ENCODE results near the gene USH2A. TPM values are rescaled to one million over a fixed set of nuclear protein-coding genes. Genes with fewer than 3 reads are reported as not detected.
"Not testable (repeated sequence)": the region's sequence is repeated elsewhere in the genome, so short reads cannot be mapped to it uniquely, and the experiment has no call there.

The USH2A gene
- total RNA-seq, 1 experiment from 2014 or later: 0.80 TPM

- H3K36me3 ChIP-seq (replicated peaks; ENCODE audit: control insufficient read depth, insufficient read depth, low read length): no peaks in the 10 kb centered on the region
- DNase-seq: no peak
- no peaks in the 10 kb centered on the region for H3K27me3 ChIP-seq (ENCODE audit: control insufficient read depth, insufficient read depth, low read length)
- H3K4me3 ChIP-seq (ENCODE audit: insufficient read depth, low read depth, low read length): no peak overlapping the region
Measured at GRCh38 chr1:216028631-216029030, 394.6 kb downstream of the USH2A start.

- DNase-seq: no peak
- Histone ChIP-seq H3K4me3 (ENCODE audit: insufficient read depth, low read depth, low read length) (no peak overlapping the region), H3K36me3 (replicated peaks; ENCODE audit: control insufficient read depth, insufficient read depth, low read length) (no peaks in the 10 kb centered on the region), H3K27me3 (ENCODE audit: control insufficient read depth, insufficient read depth, low read length) (no peaks in the 10 kb centered on the region)
Measured at GRCh38 chr1:216024546-216024945, 398.7 kb downstream of the USH2A start.

- no peaks in the 10 kb centered on the region for H3K27me3 ChIP-seq (ENCODE audit: control insufficient read depth, insufficient read depth, low read length)
- DNase-seq: no peak
- H3K36me3 ChIP-seq (replicated peaks; ENCODE audit: control insufficient read depth, insufficient read depth, low read length): no peaks in the 10 kb centered on the region
- no peak overlapping the region for H3K4me3 ChIP-seq (ENCODE audit: insufficient read depth, low read depth, low read length)
Measured at GRCh38 chr1:216020743-216021345, 402.4 kb downstream of the USH2A start.

GRCh38 chr1:216015116-216015515 is 408.1 kb downstream of the USH2A start:
- H3K4me3 ChIP-seq (ENCODE audit: insufficient read depth, low read depth, low read length): no peak overlapping the region
- no peaks in the 10 kb centered on the region for H3K36me3 ChIP-seq (replicated peaks; ENCODE audit: control insufficient read depth, insufficient read depth, low read length)
- DNase-seq: no peak
- no peaks in the 10 kb centered on the region for H3K27me3 ChIP-seq (ENCODE audit: control insufficient read depth, insufficient read depth, low read length)

GRCh38 chr1:216014086-216014485 is 409.2 kb downstream of the USH2A start:
- Histone ChIP-seq H3K4me3 (ENCODE audit: insufficient read depth, low read depth, low read length) (no peak overlapping the region), H3K36me3 (replicated peaks; ENCODE audit: control insufficient read depth, insufficient read depth, low read length) (no peaks in the 10 kb centered on the region), H3K27me3 (ENCODE audit: control insufficient read depth, insufficient read depth, low read length) (no peaks in the 10 kb centered on the region)
- DNase-seq: no peak

- DNase-seq; H3K27me3 ChIP-seq (ENCODE audit: control insufficient read depth, insufficient read depth, low read length); H3K36me3 ChIP-seq (replicated peaks; ENCODE audit: control insufficient read depth, insufficient read depth, low read length): not testable (repeated sequence)
- H3K4me3 ChIP-seq (ENCODE audit: insufficient read depth, low read depth, low read length): peak overlapping the region; percentile 5; the same call in 1 of the 2 replicates
Measured at GRCh38 chr1:216009456-216009855, 413.8 kb downstream of the USH2A start.

GRCh38 chr1:216005916-216006315 is 417.3 kb downstream of the USH2A start:
- no peaks in the 10 kb centered on the region for H3K27me3 ChIP-seq (ENCODE audit: control insufficient read depth, insufficient read depth, low read length)
- no peaks in the 10 kb centered on the region for H3K36me3 ChIP-seq (replicated peaks; ENCODE audit: control insufficient read depth, insufficient read depth, low read length)
- no peak overlapping the region for H3K4me3 ChIP-seq (ENCODE audit: insufficient read depth, low read depth, low read length)
- DNase-seq: no peak

- Histone ChIP-seq H3K4me3 (ENCODE audit: insufficient read depth, low read depth, low read length) (no peak overlapping the region), H3K36me3 (replicated peaks; ENCODE audit: control insufficient read depth, insufficient read depth, low read length) (no peaks in the 10 kb centered on the region), H3K27me3 (ENCODE audit: control insufficient read depth, insufficient read depth, low read length) (no peaks in the 10 kb centered on the region)
- DNase-seq: no peak
Measured at GRCh38 chr1:215992620-215993019, 430.6 kb downstream of the USH2A start.

- no peak for DNase-seq
- Histone ChIP-seq H3K4me3 (ENCODE audit: insufficient read depth, low read depth, low read length) (no peak overlapping the region), H3K27me3 (ENCODE audit: control insufficient read depth, insufficient read depth, low read length) (no peaks in the 10 kb centered on the region)
Measured at GRCh38 chr1:215987092-215987875, 436.0 kb downstream of the USH2A start.

GRCh38 chr1:215986401-215986800 is 436.8 kb downstream of the USH2A start:
- Histone ChIP-seq H3K4me3 (ENCODE audit: insufficient read depth, low read depth, low read length) (no peak overlapping the region), H3K36me3 (replicated peaks; ENCODE audit: control insufficient read depth, insufficient read depth, low read length) (no peaks in the 10 kb centered on the region), H3K27me3 (ENCODE audit: control insufficient read depth, insufficient read depth, low read length) (no peaks in the 10 kb centered on the region)
- no peak for DNase-seq

More at GRCh38 chr1:215987092-215987875, 436.0 kb downstream of the USH2A start:
- no peaks in the 10 kb centered on the region for H3K36me3 ChIP-seq (replicated peaks; ENCODE audit: control insufficient read depth, insufficient read depth, low read length)

- H3K27me3 ChIP-seq (ENCODE audit: control insufficient read depth, insufficient read depth, low read length): no peaks in the 10 kb centered on the region
- DNase-seq: no peak
- no peaks in the 10 kb centered on the region for H3K36me3 ChIP-seq (replicated peaks; ENCODE audit: control insufficient read depth, insufficient read depth, low read length)
- H3K4me3 ChIP-seq (ENCODE audit: insufficient read depth, low read depth, low read length): no peak overlapping the region
Measured at GRCh38 chr1:215983680-215984079, 439.6 kb downstream of the USH2A start.

- no peak for DNase-seq
- H3K36me3 ChIP-seq (replicated peaks; ENCODE audit: control insufficient read depth, insufficient read depth, low read length): no peaks in the 10 kb centered on the region
- no peak overlapping the region for H3K4me3 ChIP-seq (ENCODE audit: insufficient read depth, low read depth, low read length)
- no peaks in the 10 kb centered on the region for H3K27me3 ChIP-seq (ENCODE audit: control insufficient read depth, insufficient read depth, low read length)
Measured at GRCh38 chr1:215971793-215972441, 451.3 kb downstream of the USH2A start.

- Histone ChIP-seq H3K27me3 (ENCODE audit: control insufficient read depth, insufficient read depth, low read length) (no peaks in the 10 kb centered on the region), H3K36me3 (replicated peaks; ENCODE audit: control insufficient read depth, insufficient read depth, low read length) (no peaks in the 10 kb centered on the region), H3K4me3 (ENCODE audit: insufficient read depth, low read depth, low read length) (no peak overlapping the region)
- DNase-seq: no peak
Measured at GRCh38 chr1:215970406-215970805, 452.8 kb downstream of the USH2A start.

- Histone ChIP-seq H3K36me3 (replicated peaks; ENCODE audit: control insufficient read depth, insufficient read depth, low read length) (no peaks in the 10 kb centered on the region), H3K4me3 (ENCODE audit: insufficient read depth, low read depth, low read length) (no peak overlapping the region), H3K27me3 (ENCODE audit: control insufficient read depth, insufficient read depth, low read length) (no peaks in the 10 kb centered on the region)
- no peak for DNase-seq
Measured at GRCh38 chr1:215963621-215964020, 459.6 kb downstream of the USH2A start.

- H3K27me3 ChIP-seq (ENCODE audit: control insufficient read depth, insufficient read depth, low read length): no peaks in the 10 kb centered on the region
Measured at GRCh38 chr1:215963040-215963439, 460.2 kb downstream of the USH2A start.

More at GRCh38 chr1:215963040-215963439, 460.2 kb downstream of the USH2A start:
- no peak for DNase-seq
- H3K4me3 ChIP-seq (ENCODE audit: insufficient read depth, low read depth, low read length): no peak overlapping the region
- no peaks in the 10 kb centered on the region for H3K36me3 ChIP-seq (replicated peaks; ENCODE audit: control insufficient read depth, insufficient read depth, low read length)
